Measurements from ENCODE around the gene ZNF483.

DNA sequence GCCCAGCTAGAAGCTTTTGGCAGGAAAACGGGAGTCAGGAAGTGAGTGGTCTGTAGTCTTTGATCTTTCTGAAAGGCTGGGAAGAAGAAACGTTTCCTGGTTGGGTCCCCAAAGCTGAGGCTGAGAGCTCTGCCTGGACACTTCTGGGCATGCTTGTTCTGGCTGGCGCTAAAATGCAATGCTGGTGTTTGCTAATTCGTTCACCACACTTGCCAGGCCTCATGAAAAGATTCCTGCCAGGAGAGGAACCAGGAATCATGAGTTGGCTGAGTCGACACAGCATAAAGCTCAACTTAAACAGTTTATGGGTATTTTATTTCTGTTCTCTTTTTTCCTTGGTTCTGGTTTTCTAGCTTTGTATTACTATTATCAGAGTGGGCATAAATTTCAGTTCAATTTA is 85.2 kb downstream of the ZNF483 start:
- TF ChIP-seq, protein P1, sequence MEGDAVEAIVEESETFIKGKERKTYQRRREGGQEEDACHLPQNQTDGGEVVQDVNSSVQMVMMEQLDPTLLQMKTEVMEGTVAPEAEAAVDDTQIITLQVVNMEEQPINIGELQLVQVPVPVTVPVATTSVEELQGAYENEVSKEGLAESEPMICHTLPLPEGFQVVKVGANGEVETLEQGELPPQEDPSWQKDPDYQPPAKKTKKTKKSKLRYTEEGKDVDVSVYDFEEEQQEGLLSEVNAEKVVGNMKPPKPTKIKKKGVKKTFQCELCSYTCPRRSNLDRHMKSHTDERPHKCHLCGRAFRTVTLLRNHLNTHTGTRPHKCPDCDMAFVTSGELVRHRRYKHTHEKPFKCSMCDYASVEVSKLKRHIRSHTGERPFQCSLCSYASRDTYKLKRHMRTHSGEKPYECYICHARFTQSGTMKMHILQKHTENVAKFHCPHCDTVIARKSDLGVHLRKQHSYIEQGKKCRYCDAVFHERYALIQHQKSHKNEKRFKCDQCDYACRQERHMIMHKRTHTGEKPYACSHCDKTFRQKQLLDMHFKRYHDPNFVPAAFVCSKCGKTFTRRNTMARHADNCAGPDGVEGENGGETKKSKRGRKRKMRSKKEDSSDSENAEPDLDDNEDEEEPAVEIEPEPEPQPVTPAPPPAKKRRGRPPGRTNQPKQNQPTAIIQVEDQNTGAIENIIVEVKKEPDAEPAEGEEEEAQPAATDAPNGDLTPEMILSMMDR (conservative IDR thresholded peaks at IDR 0.05 in 1 of 2, IDR thresholded peaks at IDR 0.05 in 1 of 2; ENCODE audit: low read depth in 1 of 2, low read length in 2 of 2) = no peak
- TF ChIP-seq EZH2 (IDR thresholded peaks at IDR 0.05; ENCODE audit: low read length, missing control alignments) = no peak

Data from fibroblast of lung (primary cell).